H1 (cell line): ENCODE measurements around the gene TMPRSS4. TPM values are rescaled to one million over a fixed set of nuclear protein-coding genes. Genes with fewer than 3 reads are reported as not detected.

Experiments
- CTCF ChIA-PET: fragments of 300-600 bp; sonication (Branson Sonifier 250); formaldehyde crosslinking; loops from one replicate; lab custom pipeline; 2021; ENCODE audit not compliant: partially characterized antibody; lab: Charles Lee
- POLR2A ChIA-PET: fragments of 300-600 bp; sonication (Branson Sonifier 250); formaldehyde crosslinking; loops from one replicate; lab custom pipeline; 2021; ENCODE audit warnings: inconsistent platforms; ENCODE audit not compliant: partially characterized antibody; lab: Charles Lee
- DNase-seq, 2 experiments: peaks; one replicate each; pipeline versions ENCODE4 v3.0.0 to v3.0.0-alpha.2; 2010 to 2022; ENCODE audit warnings: low spot score in 2 of 2, low read depth in 1 of 2, mixed read lengths in 1 of 2
- FAIRE-seq: peaks from 2 replicates; lab custom pipeline; 2011; peaks lifted over from hg19 to GRCh38; lab: Jason Lieb, UNC
- H2AFZ ChIP-seq: 2 replicates; pipeline ENCODE4 v1.8.1; 2012; ENCODE audit warnings: low read length, inconsistent platforms
- H2AK5ac ChIP-seq: 2 replicates; pipeline ENCODE4 v1.6.1; 2013; ENCODE audit warnings: low read depth, low read length
- H2BK120ac ChIP-seq: replicated peaks from 2 replicates; pipeline ENCODE3; 2013; ENCODE audit warnings: low read depth, low read length, inconsistent platforms
- H2BK12ac ChIP-seq: 2 replicates; pipeline ENCODE4 v1.6.1; 2013; ENCODE audit warnings: low read depth, low read length
- H2BK15ac ChIP-seq: 2 replicates; pipeline ENCODE4 v1.6.1; 2013; ENCODE audit warnings: low read length
- H2BK20ac ChIP-seq: 2 replicates; pipeline ENCODE4 v1.6.1; 2013; ENCODE audit warnings: low read length
- H2BK5ac ChIP-seq: 2 replicates; pipeline ENCODE4 v1.6.1; 2013; ENCODE audit warnings: low read depth, low read length
- H3K14ac ChIP-seq: 2 replicates; pipeline ENCODE4 v1.6.1; 2013; ENCODE audit warnings: inconsistent platforms; ENCODE audit not compliant: insufficient read length
- H3K18ac ChIP-seq: 2 replicates; pipeline ENCODE4 v1.6.1; 2013; ENCODE audit warnings: low read length; ENCODE audit errors: extremely low read depth
- H3K23ac ChIP-seq: 2 replicates; pipeline ENCODE4 v1.6.1; 2013; ENCODE audit warnings: inconsistent platforms; ENCODE audit not compliant: insufficient read length
- H3K23me2 ChIP-seq: 2 replicates; pipeline ENCODE4 v1.6.1; 2013; ENCODE audit warnings: low read depth, low read length
- H3K27ac ChIP-seq: 2 replicates; pipeline ENCODE4 v1.6.1; 2011; ENCODE audit warnings: low read depth, low read length, inconsistent platforms
- H3K27me3 ChIP-seq, 4 experiments: replicated peaks in 1 of 4; 1 replicate in 1 of 4; 2 replicates in 3 of 4; pipeline versions ENCODE4 v1.6.1 to v1.8.1; 2011 to 2013; ENCODE audit warnings: low read length in 3 of 4, mild to moderate bottlenecking in 3 of 4, inconsistent platforms in 2 of 4, mixed read lengths in 2 of 4, moderate library complexity in 1 of 4; ENCODE audit not compliant: control insufficient read depth in 3 of 4, insufficient read depth in 3 of 4; ENCODE audit errors: extremely low read depth in 1 of 4
- H3K36me3 ChIP-seq, 4 experiments: 2 replicates each; pipeline versions ENCODE4 v1.6.1 to v1.8.1; 2011 to 2013; ENCODE audit warnings: mild to moderate bottlenecking in 4 of 4, low read length in 3 of 4, moderate library complexity in 2 of 4, control low read depth in 1 of 4, inconsistent platforms in 1 of 4; ENCODE audit not compliant: insufficient read depth in 4 of 4, control insufficient read depth in 2 of 4
- H3K4ac ChIP-seq: replicated peaks from 2 replicates; pipeline ENCODE3; 2013; ENCODE audit warnings: low read length, low read depth, mixed read lengths, inconsistent platforms; ENCODE audit not compliant: insufficient read length
- H3K4me1 ChIP-seq, 4 experiments: replicated peaks in 1 of 4; 1 replicate in 1 of 4; 2 replicates in 3 of 4; pipeline versions ENCODE4 v1.6.1 to v1.8.1; 2011 to 2013; ENCODE audit warnings: low read length in 3 of 4, inconsistent platforms in 2 of 4, mixed read lengths in 1 of 4; ENCODE audit not compliant: insufficient read depth in 4 of 4, control insufficient read depth in 3 of 4
- H3K4me2 ChIP-seq, 2 experiments: 2 replicates each; pipeline versions ENCODE4 v1.6.1 to v1.8.1; 2011 to 2013; ENCODE audit warnings: low read depth in 2 of 2, low read length in 2 of 2, control low read depth in 1 of 2, inconsistent platforms in 1 of 2, mild to moderate bottlenecking in 1 of 2; ENCODE audit not compliant: insufficient read depth in 1 of 2
- H3K4me3 ChIP-seq, 4 experiments: fragments of 200-600, 300-600 bp in 1 of 4; sonication (generic), shearing (Covaris generic), sonication (Bioruptor Twin) in 1 of 4; 2 replicates each; pipeline versions ENCODE4 v1.5.1 to v1.8.1; 2011 to 2016; ENCODE audit warnings: low read length in 4 of 4, low read depth in 3 of 4, control low read depth in 2 of 4, inconsistent platforms in 2 of 4, mild to moderate bottlenecking in 2 of 4, mixed read lengths in 1 of 4, moderate library complexity in 1 of 4; ENCODE audit not compliant: insufficient read depth in 2 of 4; ENCODE audit errors: extremely low read depth in 1 of 4
- H3K56ac ChIP-seq: replicated peaks from 2 replicates; pipeline ENCODE3; 2013; ENCODE audit warnings: low read depth, mild to moderate bottlenecking, mixed read lengths, low read length, inconsistent platforms; ENCODE audit not compliant: insufficient read length
- H3K79me1 ChIP-seq: 2 replicates; pipeline ENCODE4 v1.6.1; 2013; ENCODE audit warnings: low read depth, low read length, control low read depth
- H3K79me2 ChIP-seq, 2 experiments: 2 replicates each; pipeline versions ENCODE4 v1.6.1 to v1.8.1; 2012 to 2013; ENCODE audit warnings: low read length in 2 of 2, mild to moderate bottlenecking in 2 of 2, inconsistent platforms in 1 of 2; ENCODE audit not compliant: insufficient read depth in 2 of 2, control insufficient read depth in 1 of 2
- H3K9ac ChIP-seq, 4 experiments: replicated peaks in 1 of 4; 1 replicate in 1 of 4; 2 replicates in 3 of 4; pipeline versions ENCODE4 v1.6.1 to v1.8.1; 2011 to 2013; ENCODE audit warnings: low read depth in 3 of 4, low read length in 3 of 4, control low read depth in 2 of 4, mild to moderate bottlenecking in 2 of 4, moderate library complexity in 2 of 4, inconsistent platforms in 1 of 4; ENCODE audit errors: extremely low read depth in 1 of 4
- H3K9me3 ChIP-seq, 2 experiments: 2 replicates each; pipeline versions ENCODE4 v1.6.1 to v1.8.1; 2012 to 2013; ENCODE audit warnings: mild to moderate bottlenecking in 2 of 2, moderate library complexity in 2 of 2, control low read depth in 1 of 2, inconsistent platforms in 1 of 2, low read depth in 1 of 2, low read length in 1 of 2, mixed read lengths in 1 of 2; ENCODE audit not compliant: insufficient read depth in 2 of 2
- H4K20me1 ChIP-seq, 2 experiments: replicated peaks in 1 of 2; 2 replicates each; pipeline versions ENCODE3 to v1.8.1; 2011 to 2013; ENCODE audit warnings: inconsistent platforms in 2 of 2, low read length in 2 of 2, mild to moderate bottlenecking in 1 of 2; ENCODE audit not compliant: insufficient read depth in 2 of 2, control insufficient read depth in 1 of 2
- H4K5ac ChIP-seq: 2 replicates; pipeline ENCODE4 v1.6.1; 2013; ENCODE audit warnings: low read length, low read depth, mixed read lengths, inconsistent platforms; ENCODE audit not compliant: insufficient read length
- H4K8ac ChIP-seq: 2 replicates; pipeline ENCODE4 v1.8.0; 2013; ENCODE audit warnings: mild to moderate bottlenecking, moderate library complexity, low read length, inconsistent platforms; ENCODE audit not compliant: insufficient read depth; ENCODE audit errors: extremely low read depth
- H4K91ac ChIP-seq: replicated peaks from 2 replicates; pipeline ENCODE3; 2013; ENCODE audit warnings: low read length, mixed read lengths, inconsistent platforms; ENCODE audit not compliant: insufficient read length
- CHD2 ChIP-seq: IDR thresholded peaks from 2 replicates; pipeline ENCODE4 v1.6.1; 2012; ENCODE audit warnings: low read length, improper control_type of control experiment
- POLR2A ChIP-seq, 2 experiments: IDR thresholded peaks; 1 replicate in 1 of 2; 2 replicates in 1 of 2; pipeline ENCODE4 v1.6.1; 2011; ENCODE audit warnings: low read depth in 2 of 2, low read length in 2 of 2, mild to moderate bottlenecking in 2 of 2; ENCODE audit errors: control extremely low read depth in 1 of 2
- SAP30 ChIP-seq: fragments of 300-600 bp; sonication (generic); IDR thresholded peaks from 2 replicates; pipeline ENCODE4 v1.7.1; 2012; ENCODE audit warnings: low read length, moderate library complexity, mild to moderate bottlenecking, inconsistent platforms; ENCODE audit not compliant: insufficient read depth, insufficient replicate concordance
- SP4 ChIP-seq: IDR thresholded peaks from 2 replicates; pipeline ENCODE4 v1.6.1; 2012; ENCODE audit warnings: low read length, inconsistent platforms
- WGBS, 2 experiments: shearing (Covaris generic) in 1 of 2; methylation state at CpG; one replicate each; pipeline versions ENCODE4 v1.1.6 to v1.1.7; 2013 to 2015; ENCODE audit warnings: low lambda C conversion rate in 2 of 2, mixed read lengths in 2 of 2, inconsistent platforms in 1 of 2, low coverage in 1 of 2, missing lambda C conversion rate in 1 of 2; ENCODE audit not compliant: insufficient replicate concordance in 2 of 2, insufficient coverage in 1 of 2, insufficient read length in 1 of 2; ENCODE audit errors: extremely low coverage in 1 of 2, missing lambda C conversion rate in 1 of 2; 5-methylcytosine and 5-hydroxymethylcytosine counted together
- polyA plus RNA-seq, 7 experiments: library from polyadenylated mRNA; depleted of rRNA in 3 of 7; stranded (reverse) in 5 of 7; unstranded in 2 of 7; fragments of >200 nt in 5 of 7; fragments of 200-250 nt in 2 of 7; gene quantifications; 1 replicate in 5 of 7; 2 replicates in 1 of 7; 4 replicates in 1 of 7; pipeline versions ENCODE4 v1.2.1 to v1.2.3, GENCODE V29; 2011 to 2013; ENCODE audit warnings: missing spikeins in 2 of 7, mixed read lengths in 2 of 7
- total RNA-seq: library from RNA; stranded (reverse); fragmentation: NEBNext Ultra II Directional; extraction: Animal tissue kit (Norgen Biotek cat#: 25700); gene quantifications from 2 replicates; pipeline ENCODE4 v1.2.1, GENCODE V29; 2021

TMPRSS4 gene
- total and polyA plus RNA-seq, 2 of the 8 experiments (the other 6 are each of a cell fraction or from before 2014, with no cell fraction given): 0.11 to 0.58 TPM

DNA sequence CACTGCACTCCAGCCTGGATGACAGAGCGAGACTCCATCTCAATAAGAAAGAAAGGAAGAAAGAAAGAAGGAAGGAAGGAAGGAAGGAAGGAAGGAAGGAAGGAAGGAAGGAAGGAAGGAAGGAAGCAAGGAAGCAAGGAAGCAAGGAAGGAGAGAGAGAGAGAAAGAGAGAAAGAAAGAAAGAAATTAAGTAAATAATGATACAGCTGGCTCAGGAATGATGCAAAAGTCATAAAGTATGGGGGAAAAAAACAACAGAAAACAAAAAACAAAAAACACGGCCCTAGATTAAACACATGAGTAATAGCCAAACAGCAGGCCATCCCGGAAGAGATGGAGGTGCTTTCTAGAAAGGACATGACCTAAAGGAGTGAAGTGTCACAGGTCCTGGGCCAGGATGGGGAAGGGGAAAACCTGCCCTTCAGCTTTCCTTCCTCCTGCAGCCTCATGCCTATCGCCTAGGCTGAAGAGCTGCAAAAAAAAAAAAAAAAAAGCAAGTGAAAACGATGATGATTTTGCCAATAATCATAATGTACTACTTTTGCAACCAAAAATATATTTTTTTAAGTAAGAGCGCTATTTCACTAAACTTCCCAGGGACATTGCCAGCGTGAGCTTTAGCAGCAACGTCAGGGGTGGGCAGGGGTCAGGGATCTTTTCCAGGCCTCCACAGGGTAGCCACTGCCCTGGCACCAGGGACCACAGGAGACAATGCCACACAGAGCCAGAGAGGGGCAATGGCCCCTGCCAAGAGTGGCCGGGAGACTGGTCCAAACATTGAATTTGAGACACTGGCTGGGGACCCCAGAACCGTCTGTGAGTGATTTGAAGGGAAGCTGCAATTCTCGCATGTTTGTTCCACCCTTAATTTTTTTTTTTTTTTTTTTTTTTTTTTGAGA lies 28.2 kb upstream of the TMPRSS4 start:
- no peak overlapping the region for H3K4me2 ChIP-seq
- no peak overlapping the region for H2AFZ ChIP-seq
- no peak overlapping the region for H4K5ac ChIP-seq
- H2BK5ac ChIP-seq: no peak overlapping the region
- no peak overlapping the region for H3K27ac ChIP-seq
- H2BK120ac ChIP-seq: no peak overlapping the region
- H3K9ac ChIP-seq: no peak overlapping the region
- no peak overlapping the region for H2BK12ac ChIP-seq
- WGBS, 2 experiments: 88% methylated on average over 8 of the region's 11 CpGs; no CpG with 5 or more reads in 1 of the 2 experiments
- 0 out of 2 replicates have a peak, but pooled peaks cover 2% of the 10 kb centered on the region for H3K23me2 ChIP-seq
- H2AK5ac ChIP-seq: no peak overlapping the region
- ChIA-PET CTCF (interaction anchor here (0.9 to 2.9 kb wide), 7 partner anchors 11 to 240 kb away, joined by 3 to 13 read pairs (median 5); no protein-coding TSS in a partner anchor), POLR2A (interaction anchor here (0.7 kb wide), 1 partner anchor 124 kb away, joined by 3 read pairs; no protein-coding TSS in a partner anchor)
- no peak overlapping the region for H3K18ac ChIP-seq
- no peak overlapping the region for H4K91ac ChIP-seq
- H3K36me3 ChIP-seq: no peaks in the 10 kb centered on the region
- no peak for DNase-seq
- H3K27me3 ChIP-seq: no peaks in the 10 kb centered on the region
- H4K8ac ChIP-seq: no peak overlapping the region
- no peaks in the 10 kb centered on the region for H3K79me1 ChIP-seq
- no peaks in the 10 kb centered on the region for H3K79me2 ChIP-seq
- H2BK15ac ChIP-seq: no peak overlapping the region
- H2BK20ac ChIP-seq: no peak overlapping the region
- H3K4me1 ChIP-seq: no peaks in the 10 kb centered on the region; a peak in 1 of 7 replicates
- no peak for TF ChIP-seq CHD2
- TF ChIP-seq POLR2A (IDR thresholded peaks at IDR 0.05; ENCODE audit: control extremely low read depth in 1 of 2, low read depth in 2 of 2, low read length in 2 of 2): no peak
- TF ChIP-seq SP4: no peak
- no peak for TF ChIP-seq SAP30
- H3K4ac ChIP-seq: no peak overlapping the region
- no peak for FAIRE-seq
- H3K4me3 ChIP-seq: no peak overlapping the region
- H3K23ac ChIP-seq: no peak overlapping the region
- H3K14ac ChIP-seq: no peak overlapping the region
- H4K20me1 ChIP-seq: no peaks in the 10 kb centered on the region
- H3K9me3 ChIP-seq: no peaks in the 10 kb centered on the region
- H3K56ac ChIP-seq: no peak overlapping the region
